ENCODE results near the gene SLC12A7.
"Not testable (repeated sequence)": the region's sequence is repeated elsewhere in the genome, so short reads cannot be mapped to it uniquely, and the experiment has no call there.

Gene SLC12A7

DNA sequence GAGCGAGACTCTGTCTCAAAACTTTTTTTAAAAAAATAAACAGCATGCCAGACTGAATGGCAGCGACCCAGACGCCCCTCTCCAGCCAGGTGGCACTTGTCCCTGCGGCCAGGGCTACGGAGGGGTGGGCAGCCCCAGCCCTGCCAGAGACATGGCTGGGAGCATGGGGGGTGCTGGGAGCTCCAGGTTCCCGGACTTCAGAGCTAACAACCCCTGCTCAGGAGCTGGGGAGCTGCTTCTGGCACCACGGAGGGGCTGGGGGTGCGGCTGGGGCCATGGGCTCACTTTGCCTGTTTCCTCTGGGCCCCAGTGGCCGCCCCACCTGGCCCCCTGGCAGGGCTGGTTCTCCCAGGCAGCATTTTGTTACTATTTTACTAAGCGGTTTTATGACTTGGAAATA is 49.9 kb downstream of the SLC12A7 start:
- H3K9me3 ChIP-seq (ENCODE audit: control insufficient read depth, insufficient read depth, low read depth, low read length): no peaks in the 10 kb centered on the region
- POLR2A ChIA-PET: no interaction called here
- no peaks in the 10 kb centered on the region for H3K4me1 ChIP-seq (ENCODE audit: control insufficient read depth, insufficient read depth, low read length)
- TF ChIP-seq ZNF26 (tag by site-specific recombination; IDR thresholded peaks at IDR 0.05) (no peak), ZNF585B (tag by site-specific recombination; IDR thresholded peaks at IDR 0.05) (no peak), ZNF610 (tag by site-specific recombination; IDR thresholded peaks at IDR 0.05; ENCODE audit: borderline replicate concordance) (no peak), ZBTB49 (tag by site-specific recombination; IDR thresholded peaks at IDR 0.05; ENCODE audit: low read depth) (no peak), ZNF341 (tag by site-specific recombination; IDR thresholded peaks at IDR 0.05; ENCODE audit: low read depth) (no peak), ZNF175 (tag by site-specific recombination; IDR thresholded peaks at IDR 0.05) (no peak), ZNF776 (tag by site-specific recombination; IDR thresholded peaks at IDR 0.05; ENCODE audit: borderline replicate concordance) (no peak), ZNF324 (tag by site-specific recombination; IDR thresholded peaks at IDR 0.05) (no peak), ZNF639 (tag by site-specific recombination; IDR thresholded peaks at IDR 0.05) (no peak), GLI2 (tag by site-specific recombination; IDR thresholded peaks at IDR 0.05; ENCODE audit: borderline replicate concordance, low read depth) (no peak), GLI4 (tag by site-specific recombination; IDR thresholded peaks at IDR 0.05) (no peak), ZNF394 (tag by site-specific recombination; IDR thresholded peaks at IDR 0.05; ENCODE audit: borderline replicate concordance) (no peak)
- TF ChIP-seq, protein P1, sequence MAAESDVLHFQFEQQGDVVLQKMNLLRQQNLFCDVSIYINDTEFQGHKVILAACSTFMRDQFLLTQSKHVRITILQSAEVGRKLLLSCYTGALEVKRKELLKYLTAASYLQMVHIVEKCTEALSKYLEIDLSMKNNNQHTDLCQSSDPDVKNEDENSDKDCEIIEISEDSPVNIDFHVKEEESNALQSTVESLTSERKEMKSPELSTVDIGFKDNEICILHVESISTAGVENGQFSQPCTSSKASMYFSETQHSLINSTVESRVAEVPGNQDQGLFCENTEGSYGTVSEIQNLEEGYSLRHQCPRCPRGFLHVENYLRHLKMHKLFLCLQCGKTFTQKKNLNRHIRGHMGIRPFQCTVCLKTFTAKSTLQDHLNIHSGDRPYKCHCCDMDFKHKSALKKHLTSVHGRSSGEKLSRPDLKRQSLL (tag by site-specific recombination; IDR thresholded peaks at IDR 0.05): no peak
- no peak overlapping the region for H3K27ac ChIP-seq (ENCODE audit: extremely low read depth, low read depth, low read length)
- CTCF ChIA-PET: no interaction called here
- peaks cover 0 to 50% of the 10 kb centered on the region in 2 experiments; a peak in 1 of 3 replicates for H3K36me3 ChIP-seq (ENCODE audit: control insufficient read depth in 2 of 2, insufficient read depth in 1 of 2, low read length in 2 of 2)
- no peak overlapping the region for H3K4me3 ChIP-seq (ENCODE audit: low read depth, low read length)

DNA sequence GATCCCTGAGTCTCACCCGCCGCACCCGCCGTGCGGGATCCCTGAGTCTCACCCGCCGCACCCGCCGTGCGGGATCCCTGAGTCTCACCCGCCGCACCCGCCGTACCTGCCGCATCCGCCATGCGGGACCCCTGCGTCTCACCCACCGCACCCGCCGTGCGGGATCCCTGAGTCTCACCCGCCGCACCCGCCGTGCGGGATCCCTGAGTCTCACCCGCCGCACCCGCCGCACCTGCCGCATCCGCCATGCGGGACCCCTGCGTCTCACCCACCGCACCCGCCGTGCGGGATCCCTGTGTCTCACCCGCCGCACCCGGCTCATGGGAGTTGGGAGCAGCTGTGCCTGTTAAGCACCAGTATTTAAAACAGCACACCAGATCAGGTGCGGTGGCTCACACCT is 50.6 kb downstream of the SLC12A7 start:
- H3K9me3 ChIP-seq (ENCODE audit: control insufficient read depth, insufficient read depth, low read depth, low read length); H3K27ac ChIP-seq (ENCODE audit: extremely low read depth, low read depth, low read length); H3K4me3 ChIP-seq (ENCODE audit: low read depth, low read length); H3K4me1 ChIP-seq (ENCODE audit: control insufficient read depth, insufficient read depth, low read length); POLR2A ChIA-PET; CTCF ChIA-PET: not testable (repeated sequence)
- peaks cover 0 to 50% of the 10 kb centered on the region in 2 experiments; a peak in 1 of 3 replicates for H3K36me3 ChIP-seq (ENCODE audit: control insufficient read depth in 2 of 2, insufficient read depth in 1 of 2, low read length in 2 of 2)

- CTCF ChIA-PET: no interaction called here
- POLR2A ChIA-PET: no interaction called here
- H3K9me3 ChIP-seq (ENCODE audit: control insufficient read depth, insufficient read depth, low read depth, low read length): no peaks in the 10 kb centered on the region
- H3K4me1 ChIP-seq (ENCODE audit: control insufficient read depth, insufficient read depth, low read length): no peaks in the 10 kb centered on the region
- no peak overlapping the region for H3K4me3 ChIP-seq (ENCODE audit: low read depth, low read length)
- no peak overlapping the region for H3K27ac ChIP-seq (ENCODE audit: extremely low read depth, low read depth, low read length)
- no peak for TF ChIP-seq ZXDB (tag by site-specific recombination; IDR thresholded peaks at IDR 0.05)
- TF ChIP-seq ZNF311 (tag by site-specific recombination; IDR thresholded peaks at IDR 0.05; ENCODE audit: borderline replicate concordance): no peak
- no peak for TF ChIP-seq MEIS1 (CRISPR knock-in tag; IDR thresholded peaks at IDR 0.05; ENCODE audit: borderline replicate concordance)
- TF ChIP-seq, protein P1 (tag by site-specific recombination; IDR thresholded peaks at IDR 0.05): no peak
- no peak for TF ChIP-seq ZNF670 (tag by site-specific recombination; IDR thresholded peaks at IDR 0.05; ENCODE audit: low read depth)
- TF ChIP-seq, protein P2, sequence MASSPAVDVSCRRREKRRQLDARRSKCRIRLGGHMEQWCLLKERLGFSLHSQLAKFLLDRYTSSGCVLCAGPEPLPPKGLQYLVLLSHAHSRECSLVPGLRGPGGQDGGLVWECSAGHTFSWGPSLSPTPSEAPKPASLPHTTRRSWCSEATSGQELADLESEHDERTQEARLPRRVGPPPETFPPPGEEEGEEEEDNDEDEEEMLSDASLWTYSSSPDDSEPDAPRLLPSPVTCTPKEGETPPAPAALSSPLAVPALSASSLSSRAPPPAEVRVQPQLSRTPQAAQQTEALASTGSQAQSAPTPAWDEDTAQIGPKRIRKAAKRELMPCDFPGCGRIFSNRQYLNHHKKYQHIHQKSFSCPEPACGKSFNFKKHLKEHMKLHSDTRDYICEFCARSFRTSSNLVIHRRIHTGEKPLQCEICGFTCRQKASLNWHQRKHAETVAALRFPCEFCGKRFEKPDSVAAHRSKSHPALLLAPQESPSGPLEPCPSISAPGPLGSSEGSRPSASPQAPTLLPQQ (tag by site-specific recombination; IDR thresholded peaks at IDR 0.05): no peak
- no peak for TF ChIP-seq ZBTB1 (tag by site-specific recombination; IDR thresholded peaks at IDR 0.05)
- TF ChIP-seq BCL11A (tag by site-specific recombination; IDR thresholded peaks at IDR 0.05; ENCODE audit: low read depth): no peak
- TF ChIP-seq ZNF23 (tag by site-specific recombination; IDR thresholded peaks at IDR 0.05; ENCODE audit: borderline replicate concordance): no peak
- peaks cover 0 to 50% of the 10 kb centered on the region in 2 experiments; a peak in 1 of 3 replicates for H3K36me3 ChIP-seq (ENCODE audit: control insufficient read depth in 2 of 2, insufficient read depth in 1 of 2, low read length in 2 of 2)
Measured at GRCh38 chr5:1060535-1060981, 51.3 kb downstream of the SLC12A7 start.
